Breast epithelium (tissue), 4 donors: ENCODE data around the gene GPR161. TPM values are rescaled to one million over a fixed set of nuclear protein-coding genes. Genes with fewer than 3 reads are reported as not detected.

ENCODE experiments used
- DNase-seq, 2 donors: peaks; one replicate each; pipeline ENCODE4 v3.0.0-alpha.2; 2019; ENCODE audit warnings: low spot score in 2 of 2
- H3K27ac ChIP-seq, 2 donors: fragments of 200-600 bp; sonication (generic) in 1 of 2; one replicate each; pipeline ENCODE4 v1.5.1; 2016 to 2019; ENCODE audit warnings: mild to moderate bottlenecking in 1 of 2
- H3K27me3 ChIP-seq, 2 donors: fragments of 200-600 bp; sonication (generic) in 1 of 2; one replicate each; pipeline versions ENCODE4 v1.5.1 to v1.6.0; 2017 to 2019; ENCODE audit warnings: control low read depth in 1 of 2, mild to moderate bottlenecking in 1 of 2
- H3K36me3 ChIP-seq: fragments of 200-600 bp; one replicate; pipeline ENCODE4 v1.5.1; 2019
- H3K4me1 ChIP-seq, 2 donors: fragments of 200-600 bp; sonication (generic); one replicate each; pipeline ENCODE4 v1.5.1; 2016 to 2019; ENCODE audit warnings: control low read depth in 1 of 2
- H3K4me3 ChIP-seq, 3 donors: fragments of 200-600 bp; sonication (generic); 1 replicate in 2 of 3; 2 replicates in 1 of 3; pipeline ENCODE4 v1.5.1; 2016 to 2019; ENCODE audit warnings: mild to moderate bottlenecking in 3 of 3, moderate library complexity in 2 of 3
- H3K9me3 ChIP-seq, 2 donors: fragments of 200-600 bp; sonication (generic) in 1 of 2; one replicate each; pipeline ENCODE4 v1.5.1; 2016 to 2019; ENCODE audit warnings: control low read depth in 1 of 2
- POLR2A ChIP-seq: fragments of 450-650 bp; IDR thresholded peaks from one replicate; pipeline ENCODE4 v1.6.1; 2016; ENCODE audit warnings: antibody characterized with exemption, mild to moderate bottlenecking, moderate library complexity
- POLR2AphosphoS5 ChIP-seq, 3 donors: sonication (generic); formaldehyde crosslinking; IDR thresholded peaks; one replicate each; pipeline ENCODE4 v1.6.1; 2017; ENCODE audit warnings: antibody characterized with exemption in 3 of 3
- intact Hi-C: fragments of 100-400 bp; cut with DNase I; formaldehyde crosslinking; loops from one replicate; pipeline ENCODE4 v1.15.1; 2023; ENCODE audit warnings: low total_unique reads
- total RNA-seq, 3 donors: library from RNA; depleted of rRNA; stranded (reverse); fragments of >200 nt; gene quantifications; one replicate each; pipeline ENCODE4 v1.1.0, GENCODE V29; 2016
- TF ChIP-seq, protein P1 (sequence below), 3 donors: fragments of 450-650 bp; IDR thresholded peaks; one replicate each; pipeline ENCODE4 v1.5.1; 2016 to 2017; ENCODE audit warnings: antibody characterized with exemption in 3 of 3, mild to moderate bottlenecking in 3 of 3, moderate library complexity in 3 of 3

Gene GPR161
- total RNA-seq, 3 donors from 2014 or later, result 2.8 to 5.6 (median 4.5) TPM

DNA sequence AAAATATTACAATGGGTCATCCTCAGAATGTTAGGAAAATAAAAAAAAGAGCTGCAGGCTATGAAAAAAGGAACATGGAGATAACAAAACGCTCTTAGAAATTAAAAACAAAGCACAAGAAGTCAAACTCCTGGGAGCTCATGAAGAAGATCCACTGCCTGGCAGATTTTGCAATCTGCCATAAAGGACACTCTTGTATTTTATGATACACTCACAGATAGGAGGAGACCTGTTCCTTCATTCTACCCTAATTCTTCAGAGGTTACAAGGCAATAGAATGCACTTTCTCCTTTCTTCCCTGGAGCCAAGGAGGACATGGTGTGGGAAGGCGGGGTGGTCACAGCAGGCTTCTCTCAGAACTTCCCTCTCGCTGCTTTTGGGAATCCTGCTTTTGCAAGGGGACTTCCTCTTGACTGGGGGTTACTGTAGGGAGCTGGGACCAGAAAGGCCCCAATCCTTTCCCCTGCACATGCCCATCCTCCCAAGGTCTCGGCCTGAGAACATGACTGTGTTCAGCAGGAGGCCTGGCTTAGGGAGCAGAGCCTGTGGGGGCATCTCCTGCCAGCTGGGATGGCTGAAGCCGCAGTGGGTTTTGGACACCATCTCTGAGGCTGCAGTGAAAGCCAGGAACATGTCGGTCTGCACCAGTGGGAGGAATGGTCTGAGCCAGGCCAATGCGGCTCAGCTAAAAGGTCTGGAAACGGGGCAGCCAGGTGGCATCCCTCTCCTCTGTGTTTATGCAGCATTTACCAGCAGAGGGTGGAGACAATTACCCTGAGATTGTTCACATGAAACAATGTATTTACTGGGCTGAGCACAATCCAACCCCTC, 44.8 kb downstream of the GPR161 start:
- intact Hi-C loops, result no loop called here
- H3K4me3 ChIP-seq, result no peak overlapping the region
- H3K4me1 ChIP-seq, result no peaks in the 10 kb centered on the region
- no peaks in the 10 kb centered on the region for H3K36me3 ChIP-seq
- no peaks in the 10 kb centered on the region for H3K27me3 ChIP-seq
- no peak for DNase-seq
- no peaks in the 10 kb centered on the region for H3K9me3 ChIP-seq
- TF ChIP-seq, protein P1, sequence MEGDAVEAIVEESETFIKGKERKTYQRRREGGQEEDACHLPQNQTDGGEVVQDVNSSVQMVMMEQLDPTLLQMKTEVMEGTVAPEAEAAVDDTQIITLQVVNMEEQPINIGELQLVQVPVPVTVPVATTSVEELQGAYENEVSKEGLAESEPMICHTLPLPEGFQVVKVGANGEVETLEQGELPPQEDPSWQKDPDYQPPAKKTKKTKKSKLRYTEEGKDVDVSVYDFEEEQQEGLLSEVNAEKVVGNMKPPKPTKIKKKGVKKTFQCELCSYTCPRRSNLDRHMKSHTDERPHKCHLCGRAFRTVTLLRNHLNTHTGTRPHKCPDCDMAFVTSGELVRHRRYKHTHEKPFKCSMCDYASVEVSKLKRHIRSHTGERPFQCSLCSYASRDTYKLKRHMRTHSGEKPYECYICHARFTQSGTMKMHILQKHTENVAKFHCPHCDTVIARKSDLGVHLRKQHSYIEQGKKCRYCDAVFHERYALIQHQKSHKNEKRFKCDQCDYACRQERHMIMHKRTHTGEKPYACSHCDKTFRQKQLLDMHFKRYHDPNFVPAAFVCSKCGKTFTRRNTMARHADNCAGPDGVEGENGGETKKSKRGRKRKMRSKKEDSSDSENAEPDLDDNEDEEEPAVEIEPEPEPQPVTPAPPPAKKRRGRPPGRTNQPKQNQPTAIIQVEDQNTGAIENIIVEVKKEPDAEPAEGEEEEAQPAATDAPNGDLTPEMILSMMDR (IDR thresholded peaks at IDR 0.05), result no peak
- no peak for TF ChIP-seq POLR2A
- H3K27ac ChIP-seq, result no peak overlapping the region

DNA sequence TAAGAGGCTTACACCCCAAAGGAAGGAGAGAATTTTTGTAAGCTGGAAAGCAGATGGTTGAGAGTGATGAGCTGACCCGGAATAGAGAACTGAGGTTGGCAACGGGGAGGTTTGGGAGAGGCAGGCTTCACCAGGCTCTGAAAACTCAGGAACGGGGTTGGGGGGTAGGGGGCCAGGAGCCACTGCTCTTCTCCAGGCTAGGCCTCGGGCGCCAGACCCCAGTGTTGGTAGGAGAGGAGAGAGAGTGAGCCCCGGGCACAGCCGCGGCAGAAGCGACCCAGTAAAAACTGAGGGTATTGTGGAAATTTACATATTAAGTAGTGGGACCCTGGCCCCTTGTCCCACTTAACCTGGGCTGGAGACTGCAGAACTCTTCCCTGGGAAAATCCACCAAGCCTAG, 45.7 kb downstream of the GPR161 start:
- Histone ChIP-seq H3K4me1 (no peaks in the 10 kb centered on the region), H3K4me3 (no peak overlapping the region), H3K27me3 (no peaks in the 10 kb centered on the region), H3K27ac (no peak overlapping the region), H3K9me3 (no peaks in the 10 kb centered on the region), H3K36me3 (no peaks in the 10 kb centered on the region)
- intact Hi-C loops, result no loop called here
- no peak for TF ChIP-seq POLR2AphosphoS5 (IDR thresholded peaks at IDR 0.05)
- TF ChIP-seq POLR2A, result no peak
- TF ChIP-seq, protein P1 (IDR thresholded peaks at IDR 0.05), result no peak
- DNase-seq, result no peak

DNA sequence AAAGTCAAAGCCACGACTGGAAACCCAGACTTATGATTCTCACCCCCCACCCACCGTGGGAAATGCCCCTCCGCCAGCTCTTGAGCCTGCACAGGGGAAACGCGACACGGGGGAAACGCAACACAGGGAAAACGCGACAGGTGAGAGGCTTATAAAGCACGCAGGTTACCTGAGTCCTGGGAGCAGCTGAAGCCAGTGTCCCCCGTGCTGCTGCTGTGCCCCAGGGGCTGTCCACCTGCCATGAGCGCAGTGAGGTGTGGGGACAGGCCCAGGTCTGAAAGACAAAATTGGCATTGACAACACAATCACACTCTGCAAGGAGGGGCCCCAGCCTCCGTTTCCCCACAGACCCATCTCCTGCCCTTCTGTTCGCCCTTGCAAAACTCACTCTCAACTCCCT, 46.3 kb downstream of the GPR161 start:
- no peaks in the 10 kb centered on the region for H3K36me3 ChIP-seq
- intact Hi-C loops, result no loop called here

DNA sequence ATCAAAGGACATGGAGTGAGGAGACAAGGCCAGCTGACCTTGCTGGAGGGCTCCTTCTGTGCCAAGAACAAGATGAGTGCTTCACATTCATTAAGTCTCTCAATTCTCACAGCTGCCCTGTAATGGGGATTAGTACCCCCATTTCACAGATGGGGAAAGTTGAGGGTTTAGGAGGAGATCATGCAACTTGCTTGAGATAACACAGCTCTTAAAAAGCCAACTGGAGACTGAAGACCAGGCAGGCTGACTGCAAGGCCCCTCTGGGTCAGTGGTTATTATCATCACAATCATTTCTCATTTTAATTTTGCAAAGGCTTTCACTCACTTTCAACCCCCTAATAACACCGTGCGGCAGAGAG, 46.8 kb downstream of the GPR161 start:
- H3K9me3 ChIP-seq, result no peaks in the 10 kb centered on the region
- H3K4me3 ChIP-seq, result no peak overlapping the region
- DNase-seq, result no peak
- no peaks in the 10 kb centered on the region for H3K4me1 ChIP-seq
- H3K27me3 ChIP-seq, result no peaks in the 10 kb centered on the region
- no peaks in the 10 kb centered on the region for H3K36me3 ChIP-seq
- no peak overlapping the region for H3K27ac ChIP-seq
- intact Hi-C loops, result no loop called here
- TF ChIP-seq, protein P1 (IDR thresholded peaks at IDR 0.05), result no peak
- TF ChIP-seq POLR2A (no peak), POLR2AphosphoS5 (IDR thresholded peaks at IDR 0.05) (no peak)

More for the DNA sequence above, 46.3 kb downstream of the GPR161 start:
- no peak for DNase-seq
- H3K27me3 ChIP-seq, result no peaks in the 10 kb centered on the region
- no peak overlapping the region for H3K27ac ChIP-seq
- H3K9me3 ChIP-seq, result no peaks in the 10 kb centered on the region
- TF ChIP-seq POLR2A, result no peak
- TF ChIP-seq POLR2AphosphoS5 (IDR thresholded peaks at IDR 0.05), result no peak
- TF ChIP-seq, protein P1 (IDR thresholded peaks at IDR 0.05), result no peak
- no peak overlapping the region for H3K4me3 ChIP-seq
- no peaks in the 10 kb centered on the region for H3K4me1 ChIP-seq

DNA sequence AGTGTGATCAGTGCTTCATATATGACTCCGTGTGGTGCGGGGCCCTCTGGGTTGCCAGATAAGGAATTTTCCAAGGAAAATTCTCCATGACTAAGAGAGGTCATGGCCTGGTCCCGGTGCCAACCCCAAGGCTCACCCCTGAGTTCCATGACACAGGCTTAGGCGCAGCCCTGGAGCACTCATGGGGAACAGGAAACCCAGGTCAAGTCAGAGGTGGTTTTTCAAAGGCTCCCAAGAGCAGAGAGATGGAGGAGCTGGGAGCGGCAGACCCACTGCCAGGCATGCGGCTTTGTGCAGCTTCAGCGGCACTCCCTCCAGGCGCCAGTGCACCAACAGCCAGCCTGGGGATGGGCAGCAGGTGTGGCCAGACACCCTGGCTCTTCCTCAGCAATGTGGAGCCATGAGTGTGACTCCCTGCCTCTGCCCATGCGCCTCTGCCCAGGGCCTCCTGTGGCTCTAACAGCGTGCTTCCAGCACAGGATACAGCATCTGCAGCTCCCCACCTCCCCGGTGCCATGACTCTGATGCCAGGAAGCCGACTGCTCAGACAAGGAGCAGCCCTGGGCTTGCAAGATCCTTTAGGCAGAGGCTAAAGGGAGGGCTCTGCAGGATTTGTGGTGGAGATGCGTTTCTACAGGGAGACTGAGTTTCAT, 47.3 kb downstream of the GPR161 start:
- H3K27ac ChIP-seq, result no peak overlapping the region
- no peaks in the 10 kb centered on the region for H3K36me3 ChIP-seq
- H3K4me3 ChIP-seq, result no peak overlapping the region
- no peaks in the 10 kb centered on the region for H3K27me3 ChIP-seq
- TF ChIP-seq POLR2A (no peak), POLR2AphosphoS5 (IDR thresholded peaks at IDR 0.05) (no peak)
- TF ChIP-seq, protein P1 (IDR thresholded peaks at IDR 0.05), result no peak
- H3K9me3 ChIP-seq, result no peaks in the 10 kb centered on the region
- no peak for DNase-seq
- H3K4me1 ChIP-seq, result no peaks in the 10 kb centered on the region
- intact Hi-C loops, result no loop called here
